GM19395 (cell line): ENCODE data around the gene GPR155.
A peak's percentile ranks its signal among the peaks of the same experiment; 100 is the strongest.
"Not testable (repeated sequence)": the region's sequence is repeated elsewhere in the genome, so short reads cannot be mapped to it uniquely, and the experiment has no call there.

Source experiments
- ATAC-seq: cut with Tn5 transposase; IDR thresholded peaks from one replicate; pipeline ENCODE4 v1.9.1; 2021; ENCODE audit warnings: mild to moderate bottlenecking, moderate library complexity; ENCODE audit not compliant: unreplicated experiment

The GPR155 gene

GRCh38 chr2:174442546-174443510 lies 44.0 kb downstream of the GPR155 start:
- ATAC-seq = no peak

GRCh38 chr2:174439950-174440349 lies 46.9 kb downstream of the GPR155 start:
- ATAC-seq = no peak

DNA sequence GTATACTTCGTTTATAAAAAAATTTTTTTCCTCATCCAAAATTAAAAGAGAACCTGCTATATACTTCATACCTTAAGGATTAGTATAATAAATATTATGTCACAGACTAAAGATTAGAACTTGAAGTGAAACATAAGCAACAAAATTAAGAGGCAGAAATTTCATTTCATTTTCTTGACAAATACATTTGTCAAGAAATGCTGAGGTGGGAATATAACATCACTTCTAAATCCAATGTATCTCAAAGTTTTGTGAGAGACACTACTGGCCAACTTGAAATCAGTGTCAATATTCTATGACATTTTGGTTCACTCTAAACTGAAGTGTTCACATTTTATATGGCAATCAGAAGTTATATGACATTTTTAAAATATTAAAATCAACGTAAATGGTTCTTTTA lies 47.5 kb downstream of the GPR155 start:
- no peak for ATAC-seq

DNA sequence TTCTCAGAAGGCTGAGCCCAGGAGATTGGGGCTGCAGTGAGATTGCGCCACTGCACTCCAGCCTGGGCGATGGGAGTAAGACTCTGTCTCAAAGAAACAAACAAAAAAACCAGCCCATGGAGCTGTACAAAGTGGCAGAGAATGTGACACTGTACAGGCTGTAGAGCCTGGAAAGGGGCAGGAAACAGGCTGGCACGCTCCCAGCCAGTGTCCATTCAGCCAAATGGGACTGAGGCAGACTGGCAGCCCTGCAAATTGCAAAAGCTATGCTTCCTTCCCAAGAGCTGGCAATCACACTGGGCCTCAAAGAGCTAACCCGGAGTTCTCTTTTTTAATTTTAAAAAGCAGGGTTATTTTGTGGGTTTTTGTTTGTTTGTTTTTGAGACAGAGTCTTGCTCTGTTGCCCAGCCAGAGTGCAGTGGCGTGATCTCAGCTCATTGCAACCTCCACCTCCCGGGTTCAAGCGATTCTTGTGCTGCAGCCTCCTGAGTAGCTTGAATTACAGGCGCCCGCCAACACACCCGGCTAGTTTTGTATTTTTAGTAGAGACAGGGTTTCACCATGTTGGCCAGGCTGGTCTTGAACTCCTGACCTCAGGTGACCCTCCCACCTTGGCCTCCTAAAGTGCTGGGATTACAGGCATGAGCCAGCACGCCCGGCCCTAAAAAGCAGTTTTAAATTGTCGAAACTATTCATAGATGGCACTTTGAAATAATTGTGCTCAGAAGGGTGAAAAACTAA lies 48.5 kb downstream of the GPR155 start:
- ATAC-seq = no peak

DNA sequence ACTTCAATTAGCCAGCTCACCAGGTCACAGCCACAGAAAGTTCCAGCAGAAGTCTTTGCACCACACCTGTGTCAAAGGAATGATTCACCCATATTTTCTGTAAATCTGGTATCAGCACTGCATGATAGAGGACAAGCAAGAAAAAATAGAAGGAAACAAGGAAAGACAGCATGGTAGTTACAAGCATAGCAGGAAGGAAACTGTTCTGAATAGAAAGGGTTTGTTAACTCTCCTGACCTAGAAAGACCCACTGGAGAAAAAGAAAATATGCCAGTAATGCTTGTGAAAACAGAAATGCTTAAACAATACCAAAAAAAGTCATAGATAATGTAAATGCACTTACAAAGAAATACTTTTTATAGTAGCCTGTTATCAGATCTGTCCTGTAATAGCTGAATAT lies 50.5 kb downstream of the GPR155 start:
- no peak for ATAC-seq

DNA sequence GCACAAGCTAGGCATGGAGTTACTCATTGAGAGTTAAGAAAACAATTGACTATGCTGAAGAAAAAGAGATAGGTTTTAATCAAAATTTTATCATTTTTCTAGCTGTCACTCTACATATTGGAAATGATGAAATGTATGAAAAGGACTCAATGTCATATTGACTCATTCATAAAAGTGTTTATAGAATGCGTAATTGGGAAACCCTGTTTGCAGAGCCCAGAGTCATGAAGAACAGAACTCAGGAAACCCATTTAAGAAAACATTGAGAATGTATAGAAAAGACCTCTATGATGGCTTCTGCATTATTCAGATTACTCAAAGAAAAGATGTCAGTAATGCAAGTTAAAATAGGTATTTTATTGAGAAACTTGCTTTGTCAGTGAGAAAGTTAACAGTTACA lies 54.9 kb downstream of the GPR155 start:
- ATAC-seq = no peak

DNA sequence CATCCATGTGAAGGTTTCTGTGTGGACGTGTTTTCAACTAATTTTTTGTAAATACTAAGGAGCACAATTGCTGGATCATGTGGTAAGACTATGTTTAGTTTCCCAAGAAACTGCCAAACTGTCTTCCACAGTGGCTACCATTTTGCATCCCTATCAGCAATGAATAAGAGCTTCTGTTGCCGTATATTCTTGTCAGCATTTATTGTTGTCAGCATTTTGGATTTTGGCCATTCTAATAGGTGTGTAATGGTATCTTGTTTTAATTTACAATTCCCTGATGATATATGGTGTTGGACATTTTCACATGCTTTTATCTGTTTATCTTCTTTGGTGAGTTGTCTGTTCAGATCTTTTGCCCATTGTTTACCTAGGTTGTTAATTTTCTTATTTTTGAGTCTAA lies 56.8 kb downstream of the GPR155 start:
- no peak for ATAC-seq

- ATAC-seq = no peak
Observed at GRCh38 chr2:174428214-174428613, 58.6 kb downstream of the GPR155 start.

DNA sequence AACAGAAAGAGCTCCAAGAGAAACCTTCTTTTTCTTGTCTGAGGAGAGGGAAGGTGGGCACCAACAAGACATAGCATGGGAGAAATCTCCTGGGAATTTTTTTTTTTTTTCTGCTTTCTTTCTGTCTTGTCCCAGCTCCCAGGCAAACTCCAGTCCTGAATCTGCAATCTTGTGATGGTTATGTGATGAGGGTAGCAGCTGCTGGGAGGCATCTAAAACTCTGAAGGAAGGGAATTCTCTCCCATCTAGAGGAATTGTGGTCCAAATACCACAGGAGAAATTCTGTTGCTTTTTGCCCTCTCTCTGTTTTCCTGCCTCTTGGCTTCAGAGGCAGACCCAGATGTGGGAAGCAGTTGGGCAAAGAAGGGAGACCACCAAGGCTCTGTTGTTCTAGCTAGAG lies 74.6 kb downstream of the GPR155 start:
- no peak for ATAC-seq

DNA sequence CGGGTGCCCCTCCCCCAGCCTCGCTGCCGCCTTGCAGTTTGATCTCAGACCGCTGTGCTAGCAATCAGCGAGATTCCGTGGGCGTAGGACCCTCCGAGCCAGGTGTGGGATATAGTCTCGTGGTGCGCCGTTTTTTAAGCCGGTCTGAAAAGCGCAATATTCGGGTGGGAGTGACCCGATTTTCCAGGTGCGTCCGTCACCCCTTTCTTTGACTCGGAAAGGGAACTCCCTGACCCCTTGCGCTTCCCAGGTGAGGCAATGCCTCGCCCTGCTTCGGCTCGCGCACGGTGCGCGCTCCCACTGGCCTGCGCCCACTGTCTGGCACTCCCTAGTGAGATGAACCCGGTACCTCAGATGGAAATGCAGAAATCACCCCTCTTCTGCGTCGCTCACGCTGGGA lies 76.8 kb downstream of the GPR155 start:
- not testable (repeated sequence) for ATAC-seq

GRCh38 chr2:174403628-174404027 lies 83.2 kb downstream of the GPR155 start:
- no peak for ATAC-seq

GRCh38 chr2:174400853-174401252 lies 86.0 kb downstream of the GPR155 start:
- ATAC-seq = no peak

DNA sequence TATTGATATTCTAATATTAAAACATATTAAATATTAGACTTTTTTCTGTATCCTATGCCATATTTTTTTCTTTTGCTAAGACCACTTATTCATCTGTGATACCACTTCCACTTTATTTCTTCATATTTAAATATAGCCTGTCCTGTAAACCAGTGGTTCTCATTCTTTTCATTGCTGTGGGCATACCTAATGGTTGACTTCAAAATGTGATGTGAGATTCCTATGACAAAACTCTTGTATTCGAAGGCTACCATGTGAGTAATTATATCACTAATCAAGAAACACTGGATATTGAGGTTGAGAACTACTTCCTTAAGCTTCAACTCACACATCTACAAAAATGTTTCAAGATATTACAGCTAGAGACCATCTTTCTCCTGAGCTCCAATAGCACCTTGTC lies 87.7 kb downstream of the GPR155 start:
- ATAC-seq = no peak

- ATAC-seq = no peak
Observed at GRCh38 chr2:174397773-174398172, 89.1 kb downstream of the GPR155 start.

DNA sequence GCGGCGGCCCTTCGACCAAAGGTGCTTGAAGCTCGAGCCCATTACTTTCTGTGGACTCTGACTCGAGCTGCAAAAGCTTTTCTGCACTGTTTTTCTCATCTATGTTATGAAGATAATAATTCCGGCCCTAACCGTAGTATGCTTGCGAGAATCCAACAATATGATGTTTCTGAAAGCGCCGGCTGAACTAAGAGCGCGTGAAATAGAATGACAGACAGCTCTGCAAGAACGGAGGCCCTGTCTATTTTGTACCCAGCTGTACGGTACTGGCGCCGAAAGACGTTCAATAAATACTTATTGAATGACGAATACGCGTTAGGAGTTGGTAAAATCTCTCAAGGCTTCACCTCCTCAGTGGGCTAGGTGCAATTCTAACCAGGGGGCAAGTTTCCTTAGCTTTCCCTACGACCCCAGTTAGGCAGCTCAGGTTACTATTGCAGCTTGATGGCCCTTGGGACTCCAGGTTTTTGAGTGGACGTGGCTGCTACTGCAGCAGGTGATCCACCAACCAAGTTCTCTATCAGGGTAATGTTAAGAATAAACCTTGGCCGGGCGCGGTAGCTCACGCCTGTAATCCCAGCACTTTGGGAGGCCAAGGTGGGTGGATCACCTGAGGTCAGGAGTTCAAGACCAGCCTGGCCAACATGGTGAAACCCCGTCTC lies 90.7 kb downstream of the GPR155 start:
- ATAC-seq = peak; percentile 33

GRCh38 chr2:174395284-174395968 lies 91.4 kb downstream of the GPR155 start, which contains the start of gene SCRN3:
TSS of gene SCRN3 (plus strand) at chr2:174395730. CDS start at chr2:174398284, 2,554 bp downstream.
- peak; percentile 97 for ATAC-seq

GRCh38 chr2:174392706-174393105 lies 94.1 kb downstream of the GPR155 start:
- no peak for ATAC-seq

DNA sequence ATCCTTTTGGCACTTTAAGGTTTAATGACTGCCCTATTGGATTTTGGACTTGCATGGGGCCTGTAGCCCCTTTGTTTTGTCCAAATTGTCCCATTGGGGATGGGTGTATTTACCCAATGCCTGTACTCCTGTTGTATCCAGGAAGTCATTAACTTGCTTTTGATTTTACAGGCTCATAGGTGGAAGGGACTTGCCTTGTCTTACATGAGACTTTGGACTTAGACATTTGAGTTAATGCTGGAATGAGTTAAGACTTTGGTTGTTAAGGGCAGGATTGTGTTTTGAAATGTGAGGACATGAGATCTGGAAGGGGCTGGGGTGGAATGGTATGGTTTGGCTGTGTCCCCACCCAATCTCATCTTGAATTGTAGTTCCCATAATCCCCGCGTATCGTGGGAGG lies 96.5 kb downstream of the GPR155 start:
- not testable (repeated sequence) for ATAC-seq

GRCh38 chr2:174389542-174389941 lies 97.3 kb downstream of the GPR155 start:
- no peak for ATAC-seq

- not testable (repeated sequence) for ATAC-seq
Observed at GRCh38 chr2:174388706-174389105, 98.1 kb downstream of the GPR155 start.

DNA sequence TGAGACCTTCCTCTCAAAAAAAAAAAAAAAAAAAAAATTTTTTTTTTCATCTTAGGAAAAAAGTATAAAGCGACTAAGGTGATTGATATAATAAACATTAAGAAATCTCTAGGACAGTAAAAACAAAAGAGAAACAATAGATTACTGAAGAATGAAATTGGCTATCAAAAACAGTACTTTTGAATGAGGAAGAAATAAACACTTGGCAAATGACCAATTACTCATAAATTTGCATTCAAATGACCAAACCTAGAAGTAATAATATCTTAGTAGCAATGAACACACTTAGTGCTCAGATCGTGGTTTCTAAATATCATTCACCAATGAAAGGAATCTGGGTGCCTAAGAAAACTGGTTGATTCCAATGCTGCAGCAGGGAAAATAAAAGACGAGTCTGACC lies 101.6 kb downstream of the GPR155 start:
- no peak for ATAC-seq
